ENCODE measurements around the gene DIP2B.
"Not testable (repeated sequence)": the region's sequence is repeated elsewhere in the genome, so short reads cannot be mapped to it uniquely, and the experiment has no call there.

The DIP2B gene

GRCh38 chr12:50549885-50550284 is 45.1 kb downstream of the DIP2B start:
- DNase-seq (ENCODE audit: low read depth in 2 of 2) = no peak

DNA sequence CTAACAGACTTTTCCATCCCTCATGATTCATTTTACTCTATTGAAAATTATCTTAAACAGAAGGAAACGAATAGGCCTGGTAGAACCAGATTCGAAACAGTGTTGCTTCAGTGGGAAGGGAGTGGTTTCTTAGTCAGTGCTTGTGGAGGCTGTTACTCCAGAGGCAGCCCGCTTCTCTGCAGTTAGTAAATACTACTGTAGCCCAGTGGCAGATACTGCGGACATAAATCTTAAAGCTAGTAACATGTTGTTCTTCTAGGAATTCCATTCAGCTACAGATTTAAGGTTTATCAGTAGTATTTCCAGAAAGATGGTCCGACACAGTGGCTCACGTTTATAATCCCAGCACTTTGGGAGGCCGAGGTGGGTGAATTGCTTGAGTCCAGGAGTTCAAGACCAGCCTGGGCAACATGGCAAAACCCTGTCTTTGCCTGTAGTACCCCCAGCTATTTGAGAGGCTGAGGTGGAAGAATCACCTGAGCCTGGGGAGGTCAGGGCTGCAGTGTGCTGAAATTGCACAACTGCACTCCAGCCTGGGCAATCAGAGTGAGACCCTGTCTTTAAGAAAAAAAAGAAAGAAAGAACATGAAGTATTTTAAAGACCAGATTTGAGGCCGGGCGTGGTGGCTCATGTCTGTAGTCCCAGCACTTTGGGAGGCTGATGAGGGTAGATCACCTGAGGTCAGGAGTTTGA is 45.9 kb downstream of the DIP2B start:
- no peak for DNase-seq (ENCODE audit: low read depth in 2 of 2)

- no peak for DNase-seq (ENCODE audit: low read depth in 2 of 2)
Measured at GRCh38 chr12:50551866-50552265, 47.1 kb downstream of the DIP2B start.

DNA sequence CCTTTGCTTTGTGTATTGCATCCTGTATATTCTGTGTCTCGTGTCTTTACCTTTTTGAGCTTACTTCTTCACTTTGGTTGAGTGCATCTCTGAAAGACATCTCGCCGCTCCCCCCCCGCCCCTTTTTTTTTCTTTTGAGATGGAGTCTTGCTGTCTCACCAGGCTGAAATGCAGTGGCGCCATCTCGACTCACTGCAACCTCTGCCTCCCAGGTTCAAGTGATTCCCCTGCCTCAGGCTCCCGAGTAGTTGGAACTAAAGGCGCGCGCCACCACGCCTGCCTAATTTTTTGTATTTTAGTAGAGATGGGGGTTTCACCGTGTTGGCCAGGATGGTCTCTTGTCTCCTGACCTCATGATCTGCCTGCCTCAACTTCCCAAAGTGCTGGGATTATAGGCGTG is 49.9 kb downstream of the DIP2B start:
- no peak for DNase-seq (ENCODE audit: low read depth in 2 of 2)

GRCh38 chr12:50555471-50555885 is 50.7 kb downstream of the DIP2B start:
- no peak for DNase-seq (ENCODE audit: low read depth in 2 of 2)

DNA sequence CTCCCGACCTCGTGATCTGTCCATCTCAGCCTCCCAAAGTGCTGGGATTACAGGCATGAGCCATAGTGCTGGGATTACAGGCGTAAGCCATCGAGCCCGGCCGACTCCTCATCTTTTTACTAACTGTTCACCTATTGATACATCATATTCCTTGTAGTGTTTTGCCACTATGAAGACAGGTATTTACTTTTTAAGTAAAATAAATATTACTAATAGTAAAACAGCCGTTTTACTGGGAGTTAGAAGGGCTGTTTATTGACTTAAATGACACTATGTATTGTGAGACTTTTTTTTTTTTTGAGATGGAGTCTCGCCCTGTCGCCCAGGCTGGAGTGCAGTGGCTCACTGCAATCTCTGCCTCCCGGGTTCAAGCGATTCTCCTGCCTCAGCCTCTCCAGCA is 51.5 kb downstream of the DIP2B start:
- DNase-seq (ENCODE audit: low read depth in 2 of 2) = no peak

GRCh38 chr12:50556796-50557195 is 52.0 kb downstream of the DIP2B start:
- DNase-seq (ENCODE audit: low read depth in 2 of 2) = not testable (repeated sequence)

DNA sequence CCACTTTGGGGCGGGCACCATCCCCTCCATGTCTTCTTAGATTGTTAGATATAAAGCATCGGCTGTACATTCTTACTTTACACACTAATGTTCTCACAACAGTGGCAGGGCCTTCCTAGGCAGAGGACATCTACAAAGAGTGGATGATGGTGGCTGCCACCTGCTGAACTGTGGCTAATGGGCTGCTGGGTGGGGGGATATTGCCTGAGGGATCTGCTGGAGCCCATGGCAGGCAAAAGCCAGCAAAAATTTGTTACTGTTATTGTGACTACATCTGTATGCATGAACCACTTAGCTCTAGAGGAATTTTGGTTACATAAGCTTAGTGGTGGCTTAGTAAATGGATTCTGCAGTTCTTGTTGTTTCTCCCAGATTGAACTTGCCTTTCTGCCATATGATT is 52.6 kb downstream of the DIP2B start:
- DNase-seq (ENCODE audit: low read depth in 2 of 2) = no peak

DNA sequence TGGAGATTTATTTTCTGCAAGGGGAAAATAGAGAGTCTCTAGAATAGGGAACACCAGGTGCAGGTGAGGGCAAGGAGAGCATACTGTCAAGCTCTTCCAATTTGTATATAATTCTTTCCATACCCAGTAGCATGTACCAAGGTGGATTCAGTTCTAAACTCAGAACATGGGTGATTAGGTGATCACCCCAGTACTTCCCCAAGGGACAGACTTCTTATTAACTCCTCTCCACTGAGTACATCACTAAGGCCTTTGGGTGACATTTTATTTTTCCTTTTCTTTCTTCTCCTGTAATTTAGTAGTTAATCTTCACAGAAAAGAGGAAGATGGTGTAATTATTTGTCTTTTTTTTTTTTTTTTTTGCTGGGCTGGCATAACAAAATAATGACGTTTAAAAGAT is 54.2 kb downstream of the DIP2B start:
- DNase-seq (ENCODE audit: low read depth in 2 of 2) = no peak

GRCh38 chr12:50562520-50563433 is 58.0 kb downstream of the DIP2B start:
- no peak for DNase-seq (ENCODE audit: low read depth in 2 of 2)

- no peak for DNase-seq (ENCODE audit: low read depth in 2 of 2)
Measured at GRCh38 chr12:50563434-50563787, 58.6 kb downstream of the DIP2B start.

GRCh38 chr12:50564237-50564947 is 59.6 kb downstream of the DIP2B start:
- no peak for DNase-seq (ENCODE audit: low read depth in 2 of 2)

DNA sequence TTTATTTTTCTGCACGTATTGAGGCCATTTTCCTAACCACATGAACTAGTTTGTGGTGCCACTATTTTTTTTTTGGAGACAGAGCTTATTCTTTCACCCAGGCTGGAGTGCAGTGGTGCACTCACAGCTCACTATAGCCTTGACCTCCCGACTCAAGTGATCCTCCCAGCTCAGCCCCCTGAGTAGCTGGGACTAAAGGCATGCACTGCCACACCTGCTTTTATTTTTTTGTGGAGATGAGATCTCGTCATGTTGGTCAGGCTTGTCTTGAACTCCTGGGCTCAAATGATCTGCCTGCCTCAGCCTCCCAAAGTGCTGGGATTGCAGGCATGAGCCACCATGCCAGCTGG is 60.1 kb downstream of the DIP2B start:
- no peak for DNase-seq (ENCODE audit: low read depth in 2 of 2)

DNA sequence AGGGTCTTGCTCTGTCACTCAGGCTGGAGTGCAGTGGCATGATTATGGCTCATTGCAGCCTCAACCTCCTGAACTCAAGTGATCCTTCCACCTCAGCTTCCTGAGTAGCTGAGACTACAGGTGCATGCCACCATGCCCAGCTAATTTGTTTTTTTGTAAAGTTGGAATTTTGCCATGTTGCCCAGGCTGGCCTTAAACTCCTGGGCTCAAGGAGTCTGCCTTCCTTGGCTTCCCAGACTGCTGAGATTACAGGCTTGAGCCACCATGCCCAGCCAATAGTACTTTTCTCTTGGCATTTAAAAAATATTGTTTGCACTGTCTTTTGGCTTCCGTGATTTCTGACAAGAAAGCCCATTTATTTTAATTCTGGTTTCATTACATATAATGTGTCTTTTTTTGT is 61.3 kb downstream of the DIP2B start:
- no peak for DNase-seq (ENCODE audit: low read depth in 2 of 2)

DNA sequence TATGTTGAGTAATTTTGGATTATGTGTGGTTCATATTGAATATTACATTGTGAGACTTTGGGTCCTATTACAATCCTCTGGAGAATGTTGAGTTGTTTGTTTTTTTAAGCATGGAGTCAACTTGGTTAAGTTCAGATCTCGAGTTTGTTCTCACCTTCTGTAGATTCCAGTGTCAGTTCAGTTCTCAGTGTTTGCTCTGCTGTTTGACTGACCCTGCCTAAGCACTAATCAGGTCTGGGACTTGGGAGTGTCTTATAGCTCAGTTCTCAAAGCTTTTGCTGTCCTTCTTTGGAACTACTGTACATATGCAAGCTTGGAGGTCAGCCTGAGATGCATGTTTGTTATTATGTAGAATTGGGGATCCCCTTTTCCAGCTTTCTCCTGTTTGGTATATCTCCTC is 63.1 kb downstream of the DIP2B start:
- DNase-seq (ENCODE audit: low read depth in 2 of 2) = no peak

DNA sequence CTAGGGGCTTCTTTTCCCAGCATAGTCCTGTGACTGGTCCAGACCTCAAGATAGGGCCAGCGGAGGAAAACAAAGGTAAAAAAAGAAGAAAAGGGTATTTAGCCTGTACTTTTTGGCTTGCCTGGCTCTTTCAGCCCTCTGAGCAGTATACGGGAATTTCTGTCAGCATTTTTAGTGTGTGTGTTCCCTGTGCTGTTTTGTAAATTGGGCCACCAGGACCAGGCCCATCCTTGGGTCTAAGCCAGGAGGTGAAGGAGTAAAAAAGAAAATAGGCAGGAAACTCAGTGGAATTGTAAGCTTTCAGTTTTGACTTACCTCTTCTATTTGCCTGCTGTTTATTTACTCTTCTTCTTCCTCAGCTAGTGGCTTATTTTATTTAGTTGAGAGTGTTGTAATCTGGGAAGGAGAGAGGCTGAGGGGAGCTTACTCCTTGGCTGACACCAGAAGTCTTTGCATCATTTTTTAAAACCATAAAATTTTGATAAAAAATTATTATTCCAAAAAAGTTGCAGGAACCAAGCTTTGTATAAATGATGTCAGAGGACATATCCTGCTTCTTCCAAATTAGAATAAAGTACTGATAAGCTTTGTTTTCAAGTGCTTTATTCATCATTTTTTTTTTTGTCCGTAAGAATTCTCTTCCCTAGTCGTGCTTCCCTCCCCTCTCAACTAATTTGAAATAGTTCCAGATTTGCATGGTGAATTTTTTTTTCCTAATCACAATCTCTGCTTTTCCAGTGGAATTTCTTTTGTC is 63.7 kb downstream of the DIP2B start:
- DNase-seq (ENCODE audit: low read depth in 2 of 2) = no peak

DNA sequence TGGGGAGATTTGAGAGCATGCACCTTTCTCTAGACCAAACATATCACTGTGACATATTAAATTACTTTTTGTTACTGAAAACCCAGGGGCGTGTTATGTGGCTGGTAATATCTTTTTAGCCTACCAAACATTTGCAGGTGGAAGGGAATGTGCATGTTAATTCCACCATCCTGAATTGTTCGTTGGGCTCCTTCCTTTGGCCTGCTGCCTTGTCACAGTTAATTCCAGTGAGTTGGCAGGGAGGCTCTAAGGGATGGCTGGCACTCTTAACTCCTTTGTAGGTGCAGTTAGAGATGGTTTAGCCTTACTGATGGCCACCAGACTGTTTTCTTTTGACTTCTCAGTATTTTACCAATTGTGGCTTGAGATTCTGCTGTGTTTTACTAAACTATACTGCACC is 64.5 kb downstream of the DIP2B start:
- no peak for DNase-seq (ENCODE audit: low read depth in 2 of 2)

DNA sequence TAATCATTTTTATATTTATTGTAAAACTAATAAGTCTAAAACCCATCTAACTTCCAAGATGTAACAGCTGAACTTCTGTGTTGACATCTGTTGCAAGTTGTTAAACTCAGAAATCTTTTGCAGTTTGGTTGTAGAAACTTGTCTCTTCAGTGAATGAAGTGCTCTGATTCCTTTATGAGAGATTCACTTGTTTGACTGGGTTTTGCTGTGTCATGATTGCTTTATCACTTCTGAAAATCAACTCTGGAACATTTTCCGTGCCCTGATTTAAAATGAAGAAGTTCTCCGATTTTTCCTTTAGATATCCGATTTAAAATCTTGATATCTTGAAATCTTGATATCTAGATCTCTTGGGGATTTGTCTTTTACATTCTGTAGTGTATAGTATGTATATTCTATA is 65.1 kb downstream of the DIP2B start:
- no peak for DNase-seq (ENCODE audit: low read depth in 2 of 2)

DNA sequence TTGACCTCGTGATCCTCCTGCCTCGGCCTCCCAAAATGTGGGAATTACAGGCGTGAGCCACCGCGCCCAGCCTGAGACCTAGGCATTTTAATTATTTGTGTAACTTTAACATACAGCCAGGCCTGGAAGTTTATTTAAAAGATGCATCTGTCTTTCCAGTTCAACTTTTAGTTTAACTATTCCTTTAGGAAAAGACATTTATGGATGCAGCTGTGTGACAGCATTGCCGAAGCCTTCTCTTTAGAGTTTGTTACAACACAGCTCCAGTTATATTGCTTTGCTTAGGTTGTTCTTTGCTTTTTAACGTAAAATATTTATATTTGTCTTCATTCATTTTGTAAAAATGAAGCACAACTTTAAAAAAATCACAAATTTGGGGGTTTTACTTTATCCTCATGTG is 67.0 kb downstream of the DIP2B start:
- no peak for DNase-seq (ENCODE audit: low read depth in 2 of 2)

- no peak for DNase-seq (ENCODE audit: low read depth in 2 of 2)
Measured at GRCh38 chr12:50572287-50572686, 67.5 kb downstream of the DIP2B start.

DNA sequence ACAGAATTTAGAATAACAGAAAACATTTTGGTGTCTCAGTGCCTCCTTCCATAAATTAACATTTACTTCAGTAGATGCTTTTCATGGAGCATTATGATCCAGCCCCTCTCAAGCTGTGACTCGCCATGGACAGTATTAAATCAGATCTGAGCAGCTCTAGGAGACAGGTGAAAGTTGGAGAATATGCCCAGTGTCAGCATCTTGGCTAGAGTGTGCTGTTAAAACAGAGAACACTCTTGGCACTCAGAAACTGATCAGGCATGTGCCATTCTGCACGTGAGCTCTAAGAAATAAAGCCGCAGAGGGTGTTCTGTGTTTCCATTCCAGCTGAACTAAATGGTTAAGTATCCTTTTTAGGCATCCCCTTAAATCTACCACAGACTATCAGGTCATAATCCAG is 68.0 kb downstream of the DIP2B start:
- DNase-seq (ENCODE audit: low read depth in 2 of 2) = no peak

DNA sequence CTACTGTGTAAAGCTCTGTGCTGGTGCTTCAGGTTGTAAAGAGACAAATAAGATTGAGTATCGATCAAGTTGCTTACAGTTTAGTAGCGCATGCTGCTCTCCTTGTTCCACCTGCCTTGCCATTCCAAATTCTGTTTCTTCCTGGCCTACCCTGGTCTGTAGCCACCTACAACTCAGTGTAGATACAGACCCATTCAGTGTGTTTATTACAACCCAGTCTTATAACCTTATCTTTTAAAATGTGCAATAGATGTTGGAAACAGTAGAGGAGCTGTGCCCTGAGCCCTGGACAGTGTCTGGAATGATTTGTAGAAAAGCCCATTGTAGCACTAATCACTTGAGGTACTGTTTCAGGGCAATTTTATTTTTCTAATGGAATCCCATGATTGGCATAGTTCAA is 68.5 kb downstream of the DIP2B start:
- no peak for DNase-seq (ENCODE audit: low read depth in 2 of 2)

Data from stimulated activated CD4-positive, alpha-beta T cell treated with anti-CD3 and anti-CD28 coated beads, Interleukin-1b, Interleukin-23, amount 100 ng/mL, for 4 hours (primary cell).